Measurements from ENCODE around the gene DHODH. TPM values are rescaled to one million over a fixed set of nuclear protein-coding genes. Genes with fewer than 3 reads are reported as not detected.
"Not testable (repeated sequence)": the region's sequence is repeated elsewhere in the genome, so short reads cannot be mapped to it uniquely, and the experiment has no call there.

Gene DHODH
- total RNA-seq, 4 donors from 2014 or later, result 3.7 to 7.3 (median 4.7) TPM

DNA sequence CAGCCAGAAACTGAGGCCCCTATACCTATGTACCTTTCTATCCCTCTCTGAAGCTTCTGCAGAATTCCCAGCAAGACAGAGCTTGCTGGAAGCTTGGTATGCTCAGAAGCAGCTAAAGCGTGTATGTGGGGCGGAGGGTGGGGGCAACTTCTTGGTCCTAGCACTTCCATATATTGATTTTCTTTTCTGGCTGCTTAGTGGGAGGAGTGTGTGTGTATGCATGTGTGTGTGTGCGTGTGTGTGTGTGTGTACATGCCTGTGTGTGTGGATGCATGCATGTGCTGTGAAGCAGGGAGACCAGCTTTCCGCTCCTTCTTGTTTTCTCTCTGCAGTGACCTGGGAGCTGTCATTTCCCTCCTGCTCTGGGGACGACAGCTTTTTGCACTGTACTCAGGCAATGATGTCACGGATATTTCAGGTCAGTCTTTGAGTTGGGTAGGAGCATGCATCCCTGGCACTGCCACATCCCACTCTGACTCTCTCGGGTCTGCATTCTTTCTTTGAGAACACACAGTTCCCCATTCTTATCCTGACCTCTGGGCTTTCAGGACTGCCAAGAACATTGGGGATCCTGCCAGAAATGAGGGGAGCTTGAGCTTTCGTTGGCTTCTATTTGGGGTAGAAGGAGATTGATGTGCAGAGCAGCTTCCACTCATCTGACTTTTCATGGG is 65.2 kb downstream of the DHODH start:
- 59 to 77% methylated on average over 8 of the region's 8 CpGs for WGBS, 2 donors
- no peak overlapping the region for H3K4me3 ChIP-seq (ENCODE audit: low read depth, poor library complexity, severe bottlenecking)
- DNase-seq (ENCODE audit: low spot score in 2 of 2), result no peak
- intact Hi-C loops (cut with DNase I; ENCODE audit: low total_unique reads), result no loop called here
- TF ChIP-seq POLR2A (IDR thresholded peaks at IDR 0.05), result no peak
- TF ChIP-seq, protein P1, sequence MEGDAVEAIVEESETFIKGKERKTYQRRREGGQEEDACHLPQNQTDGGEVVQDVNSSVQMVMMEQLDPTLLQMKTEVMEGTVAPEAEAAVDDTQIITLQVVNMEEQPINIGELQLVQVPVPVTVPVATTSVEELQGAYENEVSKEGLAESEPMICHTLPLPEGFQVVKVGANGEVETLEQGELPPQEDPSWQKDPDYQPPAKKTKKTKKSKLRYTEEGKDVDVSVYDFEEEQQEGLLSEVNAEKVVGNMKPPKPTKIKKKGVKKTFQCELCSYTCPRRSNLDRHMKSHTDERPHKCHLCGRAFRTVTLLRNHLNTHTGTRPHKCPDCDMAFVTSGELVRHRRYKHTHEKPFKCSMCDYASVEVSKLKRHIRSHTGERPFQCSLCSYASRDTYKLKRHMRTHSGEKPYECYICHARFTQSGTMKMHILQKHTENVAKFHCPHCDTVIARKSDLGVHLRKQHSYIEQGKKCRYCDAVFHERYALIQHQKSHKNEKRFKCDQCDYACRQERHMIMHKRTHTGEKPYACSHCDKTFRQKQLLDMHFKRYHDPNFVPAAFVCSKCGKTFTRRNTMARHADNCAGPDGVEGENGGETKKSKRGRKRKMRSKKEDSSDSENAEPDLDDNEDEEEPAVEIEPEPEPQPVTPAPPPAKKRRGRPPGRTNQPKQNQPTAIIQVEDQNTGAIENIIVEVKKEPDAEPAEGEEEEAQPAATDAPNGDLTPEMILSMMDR (IDR thresholded peaks at IDR 0.05), result no peak

DNA sequence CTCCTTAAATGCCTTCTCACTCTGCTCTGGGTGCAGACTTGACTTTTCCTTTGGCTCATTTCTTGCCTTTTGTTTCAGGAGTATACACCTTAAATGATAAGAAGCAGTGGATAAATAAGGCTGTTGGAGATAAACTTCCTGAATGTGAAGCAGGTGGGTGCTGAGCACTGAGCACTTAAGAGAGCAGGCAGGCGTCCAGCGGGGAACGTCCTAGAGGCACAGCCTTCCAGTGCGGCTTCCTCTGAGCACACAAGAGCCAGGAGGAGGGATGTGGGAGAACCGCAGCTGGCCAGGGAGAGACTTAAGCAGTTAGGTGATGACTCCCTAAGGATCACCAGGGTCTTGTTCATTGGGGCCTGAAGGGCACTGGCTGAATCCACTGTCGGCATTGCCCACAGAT is 66.5 kb downstream of the DHODH start:
- WGBS, 2 donors, result 67% methylated on average over 2 of the region's 6 CpGs; no CpG with 5 or more reads in 1 of the 2 donors
- DNase-seq (ENCODE audit: low spot score in 2 of 2); H3K4me3 ChIP-seq (ENCODE audit: low read depth, poor library complexity, severe bottlenecking); intact Hi-C loops (cut with DNase I; ENCODE audit: low total_unique reads): not testable (repeated sequence)

Other genes starting within 250 kb of the DHODH start
- 10 to 100 TPM; 59.6 to 90.6 (median 75.9) TPM for gene AP1G1, start 199.9 kb upstream of the DHODH start, total RNA-seq
- 10 to 100 TPM; 21.8 to 29.7 (median 27.2) TPM for gene ATXN1L, start 162.8 kb upstream of the DHODH start, total RNA-seq
- gene ZNF821, start 124.6 kb upstream of the DHODH start, total RNA-seq, result 10 to 100 TPM; 13.6 to 21.0 (median 17.2) TPM
- gene IST1, start 113.2 kb upstream of the DHODH start, total RNA-seq, result 100 to 1,000 TPM; 153 to 227 (median 197) TPM
- gene PKD1L3, start 8.3 kb upstream of the DHODH start, total RNA-seq, result under 1 TPM in 2 of 4 donors, not detected in 2; 0.06 to 0.44 TPM
- gene HP, start 45.8 kb downstream of the DHODH start, total RNA-seq, result 1 to 10 TPM in 1 of 4 donors, not detected in 3; 1.3 TPM
- 1 to 10 TPM in 1 of 4 donors, under 1 TPM in 1, not detected in 2; 0.54 to 1.3 TPM for gene HPR, start 54.5 kb downstream of the DHODH start, total RNA-seq
- gene TXNL4B, start 84.9 kb downstream of the DHODH start, total RNA-seq, result 10 to 100 TPM; 10.5 to 12.4 (median 11.4) TPM
- gene DHX38, start 85.1 kb downstream of the DHODH start, total RNA-seq, result 10 to 100 TPM; 47.1 to 93.4 (median 51.2) TPM
- 1 to 10 TPM in 2 of 4 donors, under 1 TPM in 2; 0.17 to 2.9 (median 1.0) TPM for gene PMFBP1, start 163.4 kb downstream of the DHODH start, total RNA-seq

All from lower leg skin (tissue), 4 donors.